GM12874 (cell line): ENCODE measurements around the gene SLC25A21.

ENCODE experiments used
- CTCF ChIP-seq: IDR thresholded peaks from 2 replicates; pipeline ENCODE4 v1.5.1; 2011; ENCODE audit warnings: low read depth, mild to moderate bottlenecking, control low read depth, low read length, moderate library complexity; ENCODE audit not compliant: insufficient read depth

SLC25A21 gene

GRCh38 chr14:36791402-36791801 lies 381.0 kb downstream of the SLC25A21 start:
- TF ChIP-seq CTCF: no peak

DNA sequence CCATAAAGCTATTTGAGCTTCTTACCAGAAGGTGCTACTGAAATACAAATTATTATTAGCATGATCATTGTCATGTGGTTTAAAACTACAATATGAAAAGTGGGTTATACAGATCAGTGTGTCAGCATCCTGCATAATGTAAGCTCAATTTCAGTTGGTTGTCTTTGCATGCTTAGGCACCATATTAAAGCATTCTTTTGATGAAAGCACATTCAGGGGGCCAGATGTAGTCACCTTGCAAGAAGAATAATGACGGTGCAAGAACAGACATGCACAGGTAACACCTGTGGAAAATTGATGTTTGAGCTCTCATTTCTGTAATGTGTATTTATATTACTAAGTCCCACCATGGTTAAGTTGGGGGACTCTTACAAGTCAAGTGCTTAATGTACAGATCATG lies 386.9 kb downstream of the SLC25A21 start:
- TF ChIP-seq CTCF: no peak

- TF ChIP-seq CTCF: no peak
Measured at GRCh38 chr14:36784541-36784940, 387.9 kb downstream of the SLC25A21 start.

DNA sequence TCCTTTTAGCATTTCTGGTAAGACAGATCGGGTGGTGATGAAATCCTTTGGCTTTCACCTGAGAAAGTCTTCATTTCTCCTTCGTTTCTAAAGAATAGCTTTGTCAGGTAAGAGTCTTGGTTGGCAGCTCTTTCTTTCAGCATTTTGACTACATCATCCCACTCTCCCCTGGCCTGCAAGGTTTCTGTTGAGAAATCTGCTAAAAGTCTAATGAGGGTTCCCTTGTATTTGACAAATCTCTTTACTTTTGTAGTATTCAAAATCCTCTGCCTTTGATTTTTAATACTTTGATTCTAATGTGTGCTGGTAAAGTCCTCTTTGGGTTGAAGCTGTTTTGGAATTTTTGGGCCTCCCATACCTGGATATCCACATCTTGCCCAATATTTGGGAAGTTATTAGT lies 390.5 kb downstream of the SLC25A21 start:
- TF ChIP-seq CTCF: no peak

DNA sequence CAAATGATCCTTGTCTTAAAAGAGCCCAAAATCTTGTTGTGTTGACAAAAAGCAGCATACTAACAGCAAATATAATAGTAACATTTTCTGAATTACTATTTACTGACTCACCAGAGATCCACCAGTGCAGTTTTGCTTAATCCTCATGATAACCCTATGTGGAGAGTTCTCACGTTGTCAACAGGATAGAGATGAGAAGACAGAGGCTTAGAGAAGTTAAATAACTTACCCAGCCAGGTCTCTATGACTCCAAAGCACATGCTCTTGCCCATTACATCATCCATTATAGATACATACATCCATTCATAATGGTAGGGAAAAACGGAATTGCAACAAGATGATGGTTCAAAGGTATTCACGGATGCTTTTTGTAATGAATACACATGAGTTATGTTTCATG lies 398.8 kb downstream of the SLC25A21 start:
- TF ChIP-seq CTCF: no peak

DNA sequence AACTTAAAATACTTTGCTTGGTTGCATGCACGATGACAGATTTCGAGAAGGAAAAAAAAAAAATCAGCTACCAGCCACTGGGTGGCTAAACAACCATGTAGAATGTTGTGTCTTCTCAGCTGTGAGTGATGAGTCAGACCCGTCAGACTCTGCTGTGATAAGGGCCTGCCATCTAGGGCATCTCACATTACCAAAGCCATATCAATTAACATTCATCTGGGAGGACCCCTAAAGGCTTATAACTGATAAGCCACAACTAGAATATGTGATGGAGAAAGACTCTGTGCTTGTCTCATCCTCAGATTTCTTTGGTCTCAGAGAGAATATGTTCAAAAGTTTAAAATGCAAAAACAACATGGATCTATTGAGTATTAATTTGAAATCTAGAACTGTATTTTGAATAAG lies 399.3 kb downstream of the SLC25A21 start:
- no peak for TF ChIP-seq CTCF

DNA sequence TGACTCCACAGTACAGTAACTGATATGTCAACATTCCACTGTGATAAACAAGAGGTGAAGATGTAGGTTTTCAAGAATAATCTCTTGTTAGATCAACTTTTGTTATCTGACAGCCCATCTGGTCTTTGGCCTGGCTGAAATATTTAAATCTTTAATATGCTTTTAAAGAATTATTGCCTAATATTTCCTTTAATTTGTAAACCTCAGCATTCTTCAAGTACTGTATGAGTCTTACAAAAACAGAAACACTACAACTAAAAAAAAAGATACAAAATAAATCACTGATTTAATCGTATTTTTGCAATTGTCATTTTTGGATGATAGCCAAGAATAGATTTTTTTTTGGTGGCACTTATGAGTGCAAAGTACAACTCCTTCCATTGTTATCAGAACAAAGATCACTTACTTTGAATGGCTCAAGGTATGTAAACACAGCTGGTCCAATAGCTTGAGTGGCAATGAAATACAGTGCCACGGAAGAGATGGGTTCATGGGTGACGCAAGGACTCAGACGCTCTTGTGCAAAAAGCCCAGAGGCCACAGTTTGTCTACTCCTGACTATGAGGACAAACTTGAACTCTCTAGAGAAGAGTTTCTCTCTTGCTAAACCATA lies 401.3 kb downstream of the SLC25A21 start:
- TF ChIP-seq CTCF: no peak
